Right cardiac atrium (tissue), 5 donors: ENCODE measurements around the gene DMGDH. TPM values are rescaled to one million over a fixed set of nuclear protein-coding genes. Genes with fewer than 3 reads are reported as not detected.

Source experiments
- ATAC-seq, 2 donors: fragments of 200-7000 bp; cut with Tn5 transposase; one replicate each; pipeline versions ENCODE4 v1.8.0 to v1.9.1; 2020; ENCODE audit warnings: moderate library complexity in 2 of 2, mild to moderate bottlenecking in 1 of 2
- DNase-seq, 3 donors: peaks; one replicate each; pipeline ENCODE4 v3.0.0-alpha.2; 2020
- H3K27ac ChIP-seq: one replicate; pipeline ENCODE4 v1.5.1; 2013; ENCODE audit warnings: mild to moderate bottlenecking, low read length, control low read depth, moderate library complexity
- H3K27me3 ChIP-seq: one replicate; pipeline ENCODE4 v1.6.1; 2013; ENCODE audit not compliant: control insufficient read depth, insufficient read depth
- H3K4me1 ChIP-seq: one replicate; pipeline ENCODE4 v1.6.1; 2013; ENCODE audit warnings: low read length; ENCODE audit not compliant: control insufficient read depth, insufficient read depth
- H3K4me3 ChIP-seq: one replicate; pipeline ENCODE4 v1.5.1; 2013; ENCODE audit warnings: low read length, control low read depth
- H3K9me3 ChIP-seq: one replicate; pipeline ENCODE4 v1.6.1; 2013; ENCODE audit warnings: low read length; ENCODE audit not compliant: control insufficient read depth
- WGBS: extraction: QIAGEN DNeasy Blood & Tissue Kit; methylation state at CpG from one replicate; pipeline ENCODE4 v1.1.7; 2013; 5-methylcytosine and 5-hydroxymethylcytosine counted together
- intact Hi-C, 4 donors: fragments of 100-400 bp; cut with DNase I; formaldehyde crosslinking; loops; one replicate each; pipeline versions ENCODE4 v1.11.0 to v1.14.0; 2022 to 2023
- polyA plus RNA-seq: library from polyadenylated mRNA; stranded (reverse); fragments of 200-250 nt; gene quantifications from one replicate; pipeline ENCODE4 v1.2.3, GENCODE V29; 2013
- total RNA-seq, 4 donors: library from RNA; stranded (reverse); fragmentation: NEBNext Ultra II Directional; extraction: Animal tissue kit (Norgen Biotek cat#: 25700); gene quantifications; one replicate each; pipeline ENCODE4 v1.2.1, GENCODE V29; 2021
- donor health status: healthy with polysubstance abuse.
- donor health status: DM: no; HTN: yes; CAD: no.
- donor health status: DM: no; HTN: no; CAD: no.
- donor health status: DM: no; HTN: yes; CAD: no; lungs with severe emphysema.
- donor health status: DM: yes; HTN: yes; CAD: no.

Gene DMGDH
- total and polyA plus RNA-seq, 5 donors: 1.9 to 7.0 (median 4.9) TPM

DNA sequence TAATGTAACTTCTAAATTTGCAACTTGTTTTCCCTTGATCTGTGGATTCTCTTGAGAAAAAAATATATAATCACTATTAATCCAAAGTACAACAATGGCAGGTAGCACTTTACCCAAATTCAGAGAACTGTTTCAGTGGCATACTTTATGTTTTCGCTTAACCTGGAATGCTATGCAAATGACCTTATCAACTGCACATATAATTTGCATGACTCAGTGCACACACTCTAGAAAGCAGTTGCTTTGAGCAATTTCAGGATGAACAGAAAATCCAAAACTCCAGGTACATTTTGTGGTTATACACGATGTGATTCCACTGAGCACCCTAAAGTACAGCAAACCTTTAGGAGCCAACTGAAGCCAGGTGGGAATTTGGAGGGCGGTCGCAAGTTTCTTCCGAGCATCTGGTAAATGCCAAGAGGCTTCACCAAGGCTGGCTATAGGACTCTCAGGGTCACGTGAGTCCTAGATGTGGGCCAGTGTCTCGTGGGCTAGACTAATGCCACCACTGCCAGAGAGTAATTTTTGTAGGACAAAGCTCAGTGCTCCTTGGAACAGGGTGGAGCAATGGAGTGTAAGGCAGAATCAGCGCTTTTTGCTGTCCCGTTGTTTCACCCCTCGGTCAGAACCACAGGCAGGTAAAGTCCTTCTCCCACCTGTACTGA, 37.3 kb downstream of the DMGDH start:
- 91% methylated on average over 10 of the region's 10 CpGs for WGBS
- H3K4me1 ChIP-seq: no peaks in the 10 kb centered on the region
- no peak overlapping the region for H3K27ac ChIP-seq
- intact Hi-C loops: no loop called here
- H3K4me3 ChIP-seq: no peak overlapping the region
- no peaks in the 10 kb centered on the region for H3K9me3 ChIP-seq
- ATAC-seq (no peak), DNase-seq (no peak)
- H3K27me3 ChIP-seq: no peaks in the 10 kb centered on the region

DNA sequence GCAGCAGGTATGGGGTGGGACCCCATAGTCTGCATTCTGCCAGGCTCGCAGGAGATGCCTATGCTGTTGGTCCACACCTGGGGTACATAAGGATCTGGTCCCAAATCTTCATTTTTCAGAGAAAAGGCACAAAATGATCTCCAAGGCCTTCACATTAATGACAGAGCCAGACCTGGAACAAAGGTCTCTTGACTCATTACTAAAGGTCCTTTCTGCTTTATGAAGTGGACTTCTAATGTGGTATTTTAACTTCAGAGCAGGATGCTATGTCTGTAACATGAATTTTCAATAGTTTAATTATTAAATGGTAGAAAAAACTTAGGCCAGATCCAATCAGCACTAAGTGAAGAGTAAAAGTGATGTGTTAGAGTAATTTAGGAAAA, 38.0 kb downstream of the DMGDH start:
- no peak overlapping the region for H3K4me3 ChIP-seq
- WGBS: 100% methylated on average over 1 of the region's 1 CpG
- no peaks in the 10 kb centered on the region for H3K9me3 ChIP-seq
- no peak for DNase-seq
- ATAC-seq: no peak
- no peak overlapping the region for H3K27ac ChIP-seq
- no peaks in the 10 kb centered on the region for H3K27me3 ChIP-seq
- no peaks in the 10 kb centered on the region for H3K4me1 ChIP-seq
- intact Hi-C loops: no loop called here

DNA sequence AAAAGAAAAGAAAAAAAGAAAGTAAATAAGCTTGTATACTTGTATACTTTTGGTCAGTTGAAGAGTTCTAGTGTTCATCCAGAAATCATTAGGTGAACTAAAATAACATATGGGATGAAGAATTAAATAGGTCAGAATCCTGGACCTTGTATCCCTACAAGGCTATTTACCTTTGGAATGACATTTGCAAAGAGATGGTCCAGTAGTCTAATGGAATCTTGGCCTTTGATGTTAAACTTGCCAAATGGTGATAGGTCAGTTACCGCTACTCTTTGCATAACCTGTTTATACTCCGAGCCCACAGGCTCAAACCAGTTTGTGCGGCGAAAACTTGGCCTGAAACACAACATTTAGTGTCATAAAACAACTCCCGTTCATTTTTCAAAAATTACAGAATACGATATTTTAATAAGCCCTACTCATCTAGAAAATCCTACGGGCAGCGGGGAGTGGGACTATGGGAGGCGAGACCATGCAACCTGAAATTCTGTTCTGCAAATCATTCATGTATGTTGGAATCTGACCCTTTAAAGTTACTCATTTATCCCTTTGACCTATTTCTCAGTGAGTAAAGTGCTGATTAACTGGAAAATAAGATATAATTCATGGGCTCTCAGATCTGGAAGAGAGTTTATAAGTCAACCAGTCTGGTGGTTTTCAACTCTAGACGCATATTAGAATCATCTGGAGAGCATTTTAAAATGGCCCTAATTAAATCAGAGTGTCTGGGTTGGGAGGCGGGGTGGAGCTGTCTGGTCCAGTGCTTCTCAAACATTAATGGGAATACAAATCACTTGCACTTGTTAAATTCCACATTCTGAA, 38.6 kb downstream of the DMGDH start:
- DNase-seq: no peak
- H3K27ac ChIP-seq: no peak overlapping the region
- no peaks in the 10 kb centered on the region for H3K9me3 ChIP-seq
- no peaks in the 10 kb centered on the region for H3K4me1 ChIP-seq
- intact Hi-C loops: no loop called here
- 92% methylated on average over 11 of the region's 11 CpGs for WGBS
- H3K4me3 ChIP-seq: no peak overlapping the region
- H3K27me3 ChIP-seq: no peaks in the 10 kb centered on the region
- no peak for ATAC-seq

DNA sequence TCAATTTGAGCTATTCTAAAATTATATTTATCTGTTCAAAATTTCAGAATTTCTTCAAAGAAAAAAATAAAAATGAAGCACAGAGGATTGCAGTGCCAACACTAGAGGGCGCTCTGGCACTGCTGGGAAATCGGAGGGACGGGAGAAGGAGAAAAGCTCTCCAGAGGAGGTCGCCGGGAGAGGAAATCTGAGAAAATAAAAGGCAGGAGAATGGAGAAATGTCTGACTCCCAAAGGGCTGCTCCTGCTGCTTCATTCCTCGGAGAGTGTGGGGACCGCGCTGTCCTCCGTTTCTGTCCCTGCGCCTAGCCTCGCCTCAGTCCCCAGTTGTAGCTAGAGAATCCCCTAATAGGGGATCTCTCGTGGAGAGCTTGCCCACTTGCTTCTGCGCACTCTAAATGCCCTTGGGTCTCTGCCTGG, 44.4 kb downstream of the DMGDH start:
- H3K27ac ChIP-seq: no peak overlapping the region
- DNase-seq: peak; percentile 60 to 82 (median 79)

DNA sequence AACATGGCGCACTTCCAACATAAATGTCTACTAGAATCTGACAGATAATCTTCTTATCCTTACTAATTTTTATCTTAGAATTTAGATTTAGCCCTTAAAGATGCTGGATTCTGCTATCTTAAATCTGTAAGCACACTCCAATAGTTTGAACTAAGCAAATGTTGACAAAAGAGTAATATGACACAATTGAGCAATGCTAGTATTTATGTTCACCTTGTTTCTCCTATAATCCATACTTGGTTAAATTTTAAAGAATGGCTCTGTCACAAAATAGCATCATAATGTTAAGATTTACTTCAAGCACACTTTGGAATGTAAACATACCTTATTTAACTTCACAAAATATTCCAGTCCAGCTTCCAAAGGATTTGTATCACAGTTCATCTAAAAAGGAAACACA, 45.5 kb downstream of the DMGDH start:
- Histone ChIP-seq H3K4me3 (no peak overlapping the region), H3K9me3 (no peaks in the 10 kb centered on the region), H3K27ac (no peak overlapping the region), H3K4me1 (no peaks in the 10 kb centered on the region), H3K27me3 (no peaks in the 10 kb centered on the region)
- ATAC-seq: no peak
- intact Hi-C loops: loop anchor here (2.0 to 10.0 kb wide), 6 partner anchors 108 to 831 kb away; no protein-coding TSS in a partner anchor
- 97% methylated on average over 1 of the region's 1 CpG for WGBS
- no peak for DNase-seq

More for the DNA sequence above, 44.4 kb downstream of the DMGDH start:
- intact Hi-C loops: loop anchor here in 3 of 4 donors (2.0 to 10.0 kb wide), 4 partner anchors 108 to 830 kb away; no protein-coding TSS in a partner anchor
- ATAC-seq: peak; percentile 66
- Histone ChIP-seq H3K27me3 (no peaks in the 10 kb centered on the region), H3K4me3 (peak overlapping the region; percentile 33), H3K9me3 (no peaks in the 10 kb centered on the region), H3K4me1 (no peaks in the 10 kb centered on the region)
- 3% methylated on average over 13 of the region's 13 CpGs for WGBS

DNA sequence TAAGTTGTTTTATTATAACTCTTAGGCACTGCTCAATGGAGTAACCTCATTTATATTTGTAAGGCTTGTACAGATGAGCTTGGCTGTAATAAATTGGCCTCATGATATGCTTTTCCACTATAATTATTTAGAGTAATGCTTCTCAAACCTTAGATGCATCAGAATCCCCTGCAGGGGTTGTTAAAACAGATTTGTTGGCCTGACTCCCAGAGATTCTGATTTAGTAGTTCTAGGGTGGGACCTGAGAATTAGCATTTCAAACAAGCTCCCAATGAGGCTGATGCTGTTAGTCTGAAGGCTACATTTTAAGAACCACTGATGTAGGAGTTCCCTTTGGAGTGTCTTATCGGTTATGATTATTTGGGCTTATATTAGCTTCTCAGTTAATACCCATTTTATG, 46.1 kb downstream of the DMGDH start:
- 88% methylated on average over 1 of the region's 1 CpG for WGBS
- ATAC-seq: no peak
- intact Hi-C loops: loop anchor here (5.0 to 10.0 kb wide), 5 partner anchors 109 to 831 kb away; no protein-coding TSS in a partner anchor
- H3K4me1 ChIP-seq: no peaks in the 10 kb centered on the region
- no peak overlapping the region for H3K4me3 ChIP-seq
- H3K27me3 ChIP-seq: no peaks in the 10 kb centered on the region
- no peak overlapping the region for H3K27ac ChIP-seq
- no peak for DNase-seq
- H3K9me3 ChIP-seq: no peaks in the 10 kb centered on the region

DNA sequence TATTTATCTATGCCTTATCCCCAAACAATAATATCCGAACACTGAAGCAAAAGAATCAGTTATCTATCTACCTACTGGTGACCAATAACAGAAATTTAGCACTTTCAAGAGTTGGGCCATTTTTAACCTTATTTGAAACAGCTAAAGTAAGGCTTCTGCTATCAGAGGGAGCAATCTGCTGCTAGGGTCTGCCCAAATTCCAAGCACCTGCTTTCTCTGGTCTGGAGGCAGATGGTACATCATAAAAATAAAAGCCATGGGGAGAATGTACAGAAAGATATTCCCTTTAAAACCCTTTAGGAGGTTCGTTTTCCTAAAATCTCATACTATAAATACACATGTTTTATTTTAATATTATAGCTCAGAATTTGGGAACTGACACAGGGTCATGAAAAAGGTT, 46.7 kb downstream of the DMGDH start:
- Histone ChIP-seq H3K27ac (no peak overlapping the region), H3K4me1 (no peaks in the 10 kb centered on the region), H3K9me3 (no peaks in the 10 kb centered on the region), H3K27me3 (no peaks in the 10 kb centered on the region), H3K4me3 (no peak overlapping the region)
- DNase-seq (no peak), ATAC-seq (no peak)
- 84% methylated on average over 2 of the region's 2 CpGs for WGBS
- intact Hi-C loops: loop anchor here (5.0 to 10.0 kb wide), 5 partner anchors 110 to 832 kb away; no protein-coding TSS in a partner anchor

DNA sequence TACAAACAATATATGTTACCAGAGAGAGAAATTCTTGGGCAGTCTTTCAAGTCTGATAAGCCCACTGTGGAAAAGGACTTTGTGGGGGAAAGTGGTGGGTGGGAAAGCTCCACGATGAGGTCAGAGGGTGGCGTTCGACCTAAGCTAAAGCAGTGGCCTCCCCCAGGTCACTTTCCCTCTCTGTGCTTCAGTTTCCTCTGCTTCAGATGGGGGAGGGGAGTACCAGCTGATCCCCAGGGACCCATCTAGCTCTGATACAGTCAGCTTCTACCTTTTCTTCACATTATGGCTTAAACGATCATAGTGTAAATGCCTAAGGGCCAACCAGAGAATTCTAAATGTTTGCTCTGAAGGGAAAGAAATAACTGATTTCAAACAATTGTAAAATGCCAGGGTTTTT, 47.7 kb downstream of the DMGDH start:
- Histone ChIP-seq H3K4me3 (no peak overlapping the region), H3K27ac (no peak overlapping the region), H3K4me1 (no peaks in the 10 kb centered on the region), H3K27me3 (no peaks in the 10 kb centered on the region), H3K9me3 (no peaks in the 10 kb centered on the region)
- 26% methylated on average over 4 of the region's 4 CpGs for WGBS
- no peak for ATAC-seq
- DNase-seq: no peak
- intact Hi-C loops: loop anchor here (5.0 to 10.0 kb wide), 5 partner anchors 111 to 833 kb away; no protein-coding TSS in a partner anchor

DNA sequence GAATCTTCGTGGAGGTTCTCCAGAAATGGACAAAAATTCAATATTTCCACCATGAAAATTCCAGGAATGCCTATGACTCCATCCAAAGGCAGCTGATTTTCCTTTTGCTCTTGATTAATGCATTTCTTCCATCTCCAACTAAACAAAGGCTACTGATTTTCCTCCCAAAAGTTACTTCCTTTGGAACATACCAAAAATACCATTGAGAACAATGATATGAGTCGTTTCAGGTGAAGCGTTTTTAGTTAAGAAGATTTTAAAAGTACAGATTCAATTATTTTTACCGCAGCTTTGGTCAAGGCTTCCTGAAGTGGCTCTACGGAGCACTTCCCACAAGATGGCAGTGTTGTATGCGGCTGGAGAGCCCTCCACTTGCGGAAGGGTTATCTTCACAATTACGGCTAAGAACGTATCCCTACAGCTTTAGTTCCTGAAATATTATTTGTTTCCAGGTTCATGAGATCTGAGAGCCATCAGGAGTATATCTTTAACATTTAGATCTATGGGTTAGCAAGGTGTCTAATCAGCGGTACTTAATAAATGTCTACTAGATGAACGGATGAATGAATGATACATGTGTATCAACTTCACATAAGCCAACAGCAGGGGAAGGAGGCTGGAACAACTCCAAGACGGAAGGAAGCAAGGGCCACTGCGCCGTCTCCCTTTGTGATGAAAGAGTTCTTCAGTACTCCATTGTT, 48.5 kb downstream of the DMGDH start:
- ATAC-seq: peak; percentile 81 to 87
- Histone ChIP-seq H3K4me3 (peak overlapping the region; percentile 21), H3K4me1 (no peaks in the 10 kb centered on the region), H3K27ac (no peak overlapping the region), H3K9me3 (no peaks in the 10 kb centered on the region), H3K27me3 (no peaks in the 10 kb centered on the region)
- intact Hi-C loops: loop anchor here (5.0 to 10.0 kb wide), 5 partner anchors 111 to 834 kb away; no protein-coding TSS in a partner anchor
- WGBS: 9% methylated on average over 14 of the region's 14 CpGs
- DNase-seq: peak; percentile 52 to 69 (median 64)

DNA sequence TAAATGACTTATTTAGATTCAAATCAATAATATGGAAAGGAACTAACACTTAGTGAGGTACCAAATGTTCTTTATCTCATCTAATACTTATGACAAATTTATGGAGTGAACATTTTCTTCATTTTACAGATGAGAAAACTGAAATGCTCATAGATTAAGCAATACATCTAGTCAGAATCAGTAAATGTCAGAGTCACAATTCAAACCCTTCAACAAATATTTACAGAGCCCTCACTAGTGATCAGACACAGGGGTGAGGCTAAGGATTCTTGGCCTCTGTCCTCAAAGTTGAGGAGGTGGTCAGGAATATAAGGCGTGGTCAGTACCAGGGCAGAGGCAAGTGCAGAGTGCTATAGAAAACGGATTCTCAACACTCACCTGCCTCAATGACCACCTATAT, 54.8 kb downstream of the DMGDH start:
- intact Hi-C loops: no loop called here
- no peak for DNase-seq
- no peak for ATAC-seq
- H3K9me3 ChIP-seq: no peaks in the 10 kb centered on the region
- no peak overlapping the region for H3K27ac ChIP-seq
- H3K4me3 ChIP-seq: no peak overlapping the region
- H3K4me1 ChIP-seq: no peaks in the 10 kb centered on the region
- no peaks in the 10 kb centered on the region for H3K27me3 ChIP-seq
- 79% methylated on average over 2 of the region's 2 CpGs for WGBS

DNA sequence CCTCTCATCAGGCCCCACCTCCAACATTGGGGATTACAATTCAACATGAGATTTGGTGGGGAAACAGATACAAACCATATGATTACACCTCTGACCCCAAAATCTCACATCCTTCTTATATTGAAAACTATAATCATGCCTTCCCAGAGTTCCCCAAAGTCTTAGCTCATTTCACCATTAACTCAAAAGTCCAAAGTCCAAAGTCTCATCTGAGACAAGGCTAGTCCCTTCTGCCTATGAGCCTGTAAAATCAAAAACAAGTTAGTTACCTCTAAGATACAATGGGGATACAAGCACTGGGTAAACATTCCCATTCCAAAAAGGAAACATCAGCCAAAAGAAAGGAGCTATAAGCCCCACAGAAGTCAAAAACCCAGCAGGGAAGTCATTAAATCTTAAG, 57.6 kb downstream of the DMGDH start:
- DNase-seq (no peak), ATAC-seq (no peak)
- Histone ChIP-seq H3K27me3 (no peaks in the 10 kb centered on the region), H3K9me3 (no peaks in the 10 kb centered on the region), H3K4me1 (no peaks in the 10 kb centered on the region), H3K4me3 (no peak overlapping the region), H3K27ac (no peak overlapping the region)
- intact Hi-C loops: no loop called here
